HK-2 (cell line): ENCODE measurements around the gene ARHGEF38.
"Not testable (repeated sequence)": the region's sequence is repeated elsewhere in the genome, so short reads cannot be mapped to it uniquely, and the experiment has no call there.

ENCODE experiments used
- DNase-seq: peaks from one replicate; pipeline ENCODE4 v3.0.0-alpha.2; 2018; ENCODE audit not compliant: unreplicated experiment

Gene ARHGEF38

DNA sequence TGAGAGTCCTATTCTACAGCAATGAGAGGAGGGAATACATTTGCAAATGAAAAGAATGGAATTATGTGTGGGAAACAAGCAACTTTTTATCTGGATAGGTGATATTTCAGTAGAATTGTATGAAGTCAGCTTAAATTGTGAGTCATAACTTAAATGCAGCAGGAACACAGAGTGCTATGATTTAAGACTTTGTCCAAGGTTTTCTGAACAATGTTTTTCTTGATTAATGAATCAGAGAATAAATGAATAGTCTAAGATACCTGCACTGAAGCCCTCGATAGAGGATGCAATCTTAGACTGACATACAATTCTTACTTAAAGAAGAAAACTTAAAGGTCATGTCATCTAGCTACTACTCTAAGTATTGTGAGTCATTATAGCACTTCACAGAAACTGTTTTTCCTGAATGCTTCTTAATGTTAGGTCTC lies 8.0 kb downstream of the ARHGEF38 start:
- DNase-seq = no peak

DNA sequence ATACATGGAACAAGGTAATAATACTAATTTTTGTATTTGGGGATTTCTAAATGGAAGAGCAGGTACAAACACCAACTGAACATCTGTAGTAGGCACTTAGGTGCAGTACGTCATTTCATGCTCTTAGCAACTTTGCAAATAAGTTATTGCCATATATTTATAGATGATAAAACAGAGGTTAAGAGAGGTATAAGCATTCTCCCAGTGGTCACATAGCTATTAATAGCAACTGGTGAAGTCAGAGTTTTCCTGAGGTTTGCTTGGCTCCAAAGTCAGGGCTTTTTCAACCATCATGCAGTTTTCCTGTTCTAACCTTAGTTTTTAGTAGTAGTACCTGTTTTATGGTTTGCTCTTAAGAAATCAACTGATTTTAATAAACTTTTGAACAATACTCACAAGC lies 10.9 kb downstream of the ARHGEF38 start:
- no peak for DNase-seq

DNA sequence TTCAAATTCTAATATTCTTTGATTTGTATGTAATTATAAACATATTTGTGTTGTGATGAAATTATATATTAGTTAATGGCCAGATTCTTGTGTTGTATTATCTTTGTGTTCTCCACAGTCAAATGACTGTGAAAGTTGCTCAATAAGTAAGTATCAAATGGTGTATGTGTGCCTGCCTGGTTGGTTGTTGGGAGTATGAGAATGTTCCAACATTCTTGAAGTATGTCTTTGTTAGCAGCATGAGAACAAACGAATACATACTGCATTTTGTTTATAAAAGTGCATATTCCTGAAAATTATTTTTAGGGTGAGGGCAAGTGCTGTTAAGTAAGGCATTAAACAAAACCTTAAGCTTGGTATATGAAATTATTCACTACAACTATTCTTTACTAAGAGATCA lies 16.2 kb downstream of the ARHGEF38 start:
- no peak for DNase-seq

DNA sequence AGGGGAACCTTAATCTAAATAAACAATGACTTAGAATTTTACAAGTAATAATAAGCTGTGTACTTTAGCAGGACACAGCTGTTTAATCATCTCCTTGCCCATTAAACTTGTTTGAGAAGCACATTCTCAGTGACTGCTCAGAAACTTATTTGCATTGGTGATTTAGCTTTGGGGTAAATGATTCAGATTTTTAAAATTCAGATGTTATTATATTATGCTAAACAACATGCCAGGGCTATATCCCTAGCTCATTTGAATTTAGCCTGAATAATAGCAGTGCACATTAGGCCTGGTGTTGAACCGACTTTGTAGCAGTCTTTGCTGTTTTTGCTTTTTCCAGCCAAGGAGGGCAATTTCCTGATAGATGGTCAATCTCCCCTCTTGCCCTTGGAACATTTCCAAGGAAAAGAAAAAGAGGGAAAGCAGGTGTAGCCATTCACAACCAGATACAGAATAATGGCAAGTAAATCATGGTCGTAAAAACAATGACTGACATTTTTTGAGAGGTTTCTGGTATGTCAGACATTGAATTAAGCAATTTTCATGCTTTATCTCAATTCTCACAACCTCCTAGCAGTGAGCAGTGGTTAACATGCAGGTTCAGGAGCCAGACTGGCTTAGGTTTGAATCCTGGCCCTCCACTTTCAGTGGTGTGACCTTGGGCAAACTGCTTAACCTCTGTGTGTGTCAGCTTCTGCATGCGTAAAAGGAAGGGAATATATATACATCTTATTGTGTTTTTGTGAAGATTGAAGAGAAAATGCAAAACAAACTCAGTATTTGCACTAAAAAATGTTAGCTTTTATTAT lies 16.8 kb downstream of the ARHGEF38 start:
- no peak for DNase-seq

DNA sequence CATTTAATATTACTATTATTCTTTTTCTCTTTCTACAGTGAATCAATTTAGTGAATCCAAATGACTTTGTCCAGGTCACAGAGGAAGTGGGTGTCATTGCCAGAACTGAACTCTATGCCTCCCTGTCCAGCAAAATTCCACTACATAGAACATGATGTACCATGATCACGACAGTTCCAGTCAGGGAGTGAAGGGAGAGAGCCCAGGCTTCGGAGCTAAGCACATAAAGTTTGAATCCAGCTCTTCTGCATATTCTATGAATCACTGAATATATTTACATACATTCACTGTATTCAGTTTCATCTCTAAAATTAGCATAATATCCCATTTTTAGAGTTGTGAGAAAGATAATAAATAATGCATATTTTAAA lies 17.4 kb downstream of the ARHGEF38 start:
- DNase-seq = no peak

- DNase-seq = no peak
These were observed 19.9 kb downstream of the ARHGEF38 start for GRCh38 chr4:105572296-105572695.

DNA sequence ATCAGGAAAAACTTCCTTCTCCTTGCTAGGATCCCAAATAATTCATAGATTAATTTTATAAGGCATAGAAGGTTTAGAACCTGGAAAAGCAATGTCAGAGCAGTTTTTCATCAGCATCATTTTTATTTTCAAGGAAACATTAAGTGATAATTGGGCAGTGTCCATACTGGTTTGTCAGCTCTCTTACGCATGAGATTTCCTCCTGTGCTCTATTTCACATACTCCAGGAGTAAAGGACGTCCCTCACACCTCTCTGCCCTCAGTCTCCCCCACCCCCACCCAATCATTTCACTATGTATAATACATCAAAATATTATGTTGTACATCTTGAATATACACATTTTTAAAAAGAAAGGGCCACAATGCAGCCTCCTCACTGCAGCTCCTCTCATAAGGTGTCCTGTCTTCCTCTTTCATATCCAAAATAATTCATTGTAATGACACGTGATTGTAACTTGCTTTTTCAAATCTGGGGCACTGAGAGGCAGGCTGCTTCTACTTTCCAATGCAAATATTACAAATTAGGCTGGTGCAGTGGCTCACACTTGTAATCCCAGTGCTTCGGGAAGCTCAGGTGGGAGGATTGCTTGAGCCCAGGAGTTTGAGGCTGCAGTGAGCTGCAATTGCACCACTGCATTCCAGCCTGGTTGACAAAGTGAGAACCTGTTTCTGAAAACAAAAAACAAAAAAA lies 34.4 kb downstream of the ARHGEF38 start:
- DNase-seq = no peak

- DNase-seq = no peak
These were observed 35.4 kb downstream of the ARHGEF38 start for GRCh38 chr4:105587841-105588240.

DNA sequence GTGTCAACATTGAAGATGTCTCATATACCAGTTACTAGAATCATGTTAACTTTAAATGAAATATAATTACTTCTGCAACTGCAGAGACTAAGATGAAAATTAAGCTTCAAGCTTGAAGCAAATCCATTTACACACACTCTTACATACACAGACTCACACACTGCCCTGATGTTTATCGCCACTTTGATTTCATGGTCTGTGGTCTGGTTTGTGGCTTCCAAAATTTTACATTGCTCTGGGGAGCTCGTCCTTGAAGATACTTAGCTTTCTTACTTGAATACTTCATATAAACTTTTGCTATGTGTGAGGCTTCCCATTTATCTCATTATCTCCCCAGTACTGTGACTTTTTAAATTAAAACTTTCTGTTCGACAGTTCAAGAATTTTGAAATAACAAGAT lies 35.8 kb downstream of the ARHGEF38 start:
- DNase-seq = no peak

DNA sequence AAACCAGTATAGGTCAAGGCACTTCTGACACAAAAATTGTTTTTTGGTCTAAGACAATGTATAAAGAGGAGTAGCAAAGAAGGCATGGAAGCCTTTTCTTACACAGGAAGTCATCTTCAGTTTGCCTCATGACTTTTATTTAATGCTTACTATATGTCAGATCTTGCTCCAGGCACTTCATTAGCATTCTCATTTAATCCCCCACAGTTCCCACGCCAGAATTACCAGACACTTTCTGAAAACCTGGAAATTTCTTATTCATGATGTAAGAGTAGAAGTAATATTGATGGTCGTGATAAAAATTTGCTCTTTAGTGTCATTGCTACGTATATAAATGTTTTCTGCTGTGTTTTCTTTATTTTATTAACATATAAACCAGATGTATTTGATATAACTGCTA lies 39.2 kb downstream of the ARHGEF38 start:
- no peak for DNase-seq

DNA sequence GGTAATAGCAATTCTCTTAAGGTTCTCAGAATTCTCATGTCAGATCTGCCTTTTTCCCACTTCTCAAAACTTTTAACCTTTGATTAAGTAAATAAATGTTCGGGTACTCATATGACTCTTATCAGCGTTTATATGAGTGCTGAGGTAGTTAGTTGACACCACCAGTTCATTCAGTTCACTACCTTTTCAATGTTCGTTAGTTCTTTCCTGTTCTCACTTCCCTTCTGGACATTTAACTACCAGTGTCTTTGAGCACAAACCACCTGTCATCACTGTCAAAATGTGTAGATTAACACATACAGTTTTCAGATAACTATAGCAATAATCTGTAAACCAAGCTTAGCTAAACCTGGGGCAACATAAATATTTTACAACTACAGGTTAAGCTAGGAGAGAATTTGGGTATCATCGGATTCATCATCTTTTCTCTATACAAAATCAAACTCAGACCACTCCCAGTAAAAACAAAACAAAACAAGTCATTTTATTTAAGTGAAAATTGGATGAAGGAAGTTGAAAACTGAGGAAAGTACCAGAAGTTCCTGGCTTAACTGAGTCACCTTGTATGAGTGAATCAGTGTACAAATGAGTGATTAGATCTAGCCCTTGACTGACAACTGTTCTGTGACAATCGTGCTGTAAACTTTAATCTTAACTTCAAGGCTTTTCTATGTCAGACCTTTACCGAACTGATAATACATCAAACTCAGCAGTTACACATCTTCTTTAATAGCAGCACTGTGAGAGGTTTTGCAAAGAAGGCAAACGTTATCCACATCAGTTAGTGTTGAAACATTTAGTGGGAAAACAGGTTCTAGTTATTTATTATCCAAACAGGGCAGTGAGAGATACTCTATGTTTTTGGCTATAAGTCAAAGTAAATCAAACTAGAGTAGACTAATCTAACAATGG lies 41.9 kb downstream of the ARHGEF38 start:
- no peak for DNase-seq

GRCh38 chr4:105596684-105597083 lies 44.3 kb downstream of the ARHGEF38 start:
- no peak for DNase-seq

DNA sequence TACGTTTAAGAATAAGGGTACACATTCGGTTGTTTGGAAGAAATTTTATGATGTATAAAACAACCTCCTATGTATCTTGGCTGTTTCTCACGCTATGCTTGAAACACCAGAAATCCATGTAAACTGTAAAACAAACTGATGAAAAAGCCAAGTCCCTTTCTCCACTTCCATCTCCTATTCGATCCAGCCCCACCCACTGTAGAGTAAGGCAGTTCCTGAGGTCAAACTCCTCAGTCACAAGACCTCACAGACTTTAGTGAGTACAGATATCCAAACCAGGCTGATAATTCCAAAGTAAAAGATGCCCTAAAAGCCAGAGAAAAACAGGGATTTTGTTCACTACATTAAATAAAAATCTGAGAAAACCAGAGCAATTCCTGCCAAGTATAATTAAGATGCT lies 45.6 kb downstream of the ARHGEF38 start:
- DNase-seq = no peak

- no peak for DNase-seq
These were observed 46.4 kb downstream of the ARHGEF38 start for GRCh38 chr4:105598787-105599186.

- no peak for DNase-seq
These were observed 47.1 kb downstream of the ARHGEF38 start for GRCh38 chr4:105599482-105599881.

- no peak for DNase-seq
These were observed 47.7 kb downstream of the ARHGEF38 start for GRCh38 chr4:105599932-105600655.

DNA sequence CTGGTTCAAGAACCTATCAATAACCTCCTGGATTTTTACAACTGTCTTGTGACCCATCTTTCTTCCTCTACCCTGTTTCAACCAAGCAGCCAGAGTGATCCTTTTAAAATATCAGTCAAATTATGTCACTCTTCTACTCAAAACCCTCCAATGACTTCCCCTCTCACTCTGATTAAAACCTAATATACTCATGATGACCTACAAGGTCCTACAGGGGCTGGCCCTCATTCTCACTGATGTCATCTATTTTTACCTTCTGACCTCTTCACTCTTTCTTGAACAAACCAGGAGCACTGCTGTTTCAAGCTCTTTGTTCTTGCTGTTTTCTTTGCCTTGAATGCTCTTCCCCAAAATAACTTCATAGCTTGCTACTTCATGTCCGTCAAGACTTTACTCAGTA lies 48.5 kb downstream of the ARHGEF38 start:
- no peak for DNase-seq

DNA sequence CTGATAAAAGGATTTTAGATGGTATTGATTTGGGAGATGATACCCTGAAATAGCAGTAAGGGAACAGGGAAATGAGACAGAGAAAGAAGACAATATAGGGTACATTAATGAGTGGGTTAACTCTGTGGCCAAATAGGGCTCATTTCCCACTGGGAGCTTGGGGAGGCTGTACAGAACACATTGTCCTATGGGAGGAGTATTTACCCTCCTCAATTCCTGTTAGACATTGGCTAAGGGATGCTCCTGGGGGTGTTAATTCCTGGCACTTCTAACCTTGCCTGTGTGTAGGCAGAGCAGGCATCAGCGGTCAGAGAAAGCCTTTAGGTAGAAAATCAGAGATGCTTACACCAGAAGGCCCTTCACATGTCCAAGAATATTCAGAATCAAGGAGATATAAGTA lies 49.0 kb downstream of the ARHGEF38 start:
- DNase-seq = no peak

GRCh38 chr4:105603158-105603557 lies 50.7 kb downstream of the ARHGEF38 start:
- DNase-seq = no peak

- DNase-seq = no peak
These were observed 53.1 kb downstream of the ARHGEF38 start for GRCh38 chr4:105605493-105605892.

DNA sequence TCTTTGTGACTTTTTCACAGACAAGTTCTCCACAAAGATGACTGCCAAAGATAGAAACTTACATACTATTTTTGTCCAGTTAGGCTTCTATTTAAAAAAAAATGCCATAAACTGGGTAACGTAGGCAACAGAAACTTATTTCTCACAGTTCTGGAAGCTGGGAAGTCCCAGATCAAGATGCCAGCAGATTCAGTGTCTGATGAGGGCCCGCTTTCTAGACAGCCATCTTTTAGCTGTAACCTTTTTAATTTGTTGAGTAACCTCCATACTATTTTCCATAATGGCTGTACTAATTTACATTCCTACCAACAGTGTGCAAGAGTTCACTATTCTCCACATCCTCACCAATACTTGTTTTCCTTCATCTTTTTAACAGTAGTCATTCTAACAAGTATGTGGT lies 55.5 kb downstream of the ARHGEF38 start:
- no peak for DNase-seq

DNA sequence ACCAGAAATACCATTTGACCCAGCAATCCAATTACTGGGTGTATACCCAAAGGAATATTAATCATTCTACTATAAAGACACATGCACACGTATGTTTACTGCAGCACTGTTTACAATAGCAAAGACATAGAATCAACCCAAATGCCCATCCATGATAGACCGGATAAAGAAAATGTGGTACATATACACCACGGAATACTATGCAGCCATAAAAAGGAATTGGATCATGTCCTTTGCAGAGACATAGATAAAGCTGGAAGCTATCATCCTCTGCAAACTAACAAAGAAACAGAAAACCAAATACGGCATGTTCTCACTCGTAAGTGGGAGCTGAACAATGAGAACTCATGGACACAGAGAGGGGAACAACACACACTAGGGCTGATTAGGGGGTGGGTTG lies 57.4 kb downstream of the ARHGEF38 start:
- not testable (repeated sequence) for DNase-seq
